Stimulated activated CD4-positive, alpha-beta T cell treated with anti-CD3 and anti-CD28 coated beads, Interleukin-4, amount 100 ng/mL, for 4 hours (primary cell): Measurements from ENCODE around the gene TH.
"Not testable (repeated sequence)": the region's sequence is repeated elsewhere in the genome, so short reads cannot be mapped to it uniquely, and the experiment has no call there.

Experiments
- DNase-seq, 2 experiments: peaks; one replicate each; pipeline ENCODE4 v3.0.0-alpha.2; 2020

TH gene

DNA sequence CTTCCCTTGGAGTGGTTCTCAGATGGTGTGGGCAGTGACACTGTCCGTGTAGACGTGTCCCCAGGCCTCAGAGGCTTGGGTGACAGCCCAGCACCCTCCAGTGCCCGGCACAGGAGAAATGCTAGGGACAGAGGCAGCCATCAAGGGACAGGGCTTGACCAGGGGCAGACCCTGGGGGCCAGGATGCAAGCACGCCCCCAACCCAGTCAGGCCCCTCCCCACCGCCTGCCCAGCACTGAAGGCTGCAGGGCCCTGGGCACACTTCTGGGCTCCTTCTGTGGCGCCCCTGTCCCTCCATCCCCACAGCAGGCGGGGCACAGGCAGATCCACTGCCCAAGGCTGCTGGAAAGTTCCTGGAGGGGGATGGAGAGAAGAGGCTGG, 43.5 kb downstream of the TH start:
- DNase-seq, result no peak

DNA sequence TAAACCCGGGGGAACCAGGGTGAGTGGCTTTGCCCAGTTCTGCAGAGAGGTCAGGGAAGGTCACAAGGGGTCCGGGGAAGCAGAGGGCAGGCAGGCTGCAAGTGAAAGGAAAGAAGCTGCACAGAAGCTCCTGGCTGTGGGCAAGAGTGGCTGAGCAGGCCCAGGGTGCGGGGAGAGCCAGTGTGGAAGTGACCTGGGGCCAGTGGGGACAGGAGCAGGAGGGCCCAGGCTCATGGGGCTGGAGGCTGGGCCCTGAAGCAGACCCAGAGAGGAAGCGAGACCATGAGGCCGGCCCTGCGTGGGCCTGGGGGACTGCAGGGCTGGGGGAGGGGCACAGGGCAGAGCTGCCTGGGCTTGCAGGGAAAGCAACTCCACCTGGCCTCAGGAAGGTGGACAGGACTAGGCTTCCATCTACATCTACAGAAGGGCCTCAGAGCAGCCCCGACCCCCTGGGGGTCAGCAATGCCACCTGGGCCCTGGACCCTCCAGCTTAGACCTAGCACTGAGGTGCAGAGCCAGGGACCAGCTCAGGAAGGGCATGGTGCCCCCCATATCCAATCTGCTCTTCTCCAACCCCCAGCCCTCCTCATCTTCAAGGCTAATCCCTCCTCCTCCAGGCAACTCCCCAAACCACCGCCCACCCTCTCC, 44.0 kb downstream of the TH start:
- DNase-seq, result no peak

DNA sequence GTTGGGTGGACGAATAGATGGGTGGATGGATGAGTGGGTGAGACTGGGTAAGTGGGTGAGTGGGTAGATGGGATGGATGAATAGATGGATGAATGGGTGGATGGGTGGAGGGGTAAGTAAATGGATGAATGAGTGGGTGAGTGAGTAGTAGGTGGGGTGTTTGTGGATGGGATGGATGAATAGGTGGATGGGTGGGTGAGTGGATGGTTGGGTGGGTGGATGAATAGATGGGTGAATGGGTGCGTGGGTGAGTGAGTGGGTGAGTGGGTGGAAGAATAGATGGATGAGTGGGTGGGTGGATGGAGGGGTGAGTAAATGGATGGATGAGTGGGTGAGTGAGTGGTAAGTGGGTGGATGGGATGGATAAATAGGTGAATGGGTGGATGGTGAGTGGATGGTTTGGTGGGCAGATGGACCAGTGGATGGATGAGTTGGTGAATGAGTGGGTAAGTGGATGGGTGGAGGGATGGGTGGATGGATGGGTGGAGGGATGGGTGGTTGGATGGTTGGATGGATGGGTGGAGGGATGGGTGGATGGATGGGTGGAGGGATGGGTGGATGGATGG, 45.0 kb downstream of the TH start:
- DNase-seq, result no peak

DNA sequence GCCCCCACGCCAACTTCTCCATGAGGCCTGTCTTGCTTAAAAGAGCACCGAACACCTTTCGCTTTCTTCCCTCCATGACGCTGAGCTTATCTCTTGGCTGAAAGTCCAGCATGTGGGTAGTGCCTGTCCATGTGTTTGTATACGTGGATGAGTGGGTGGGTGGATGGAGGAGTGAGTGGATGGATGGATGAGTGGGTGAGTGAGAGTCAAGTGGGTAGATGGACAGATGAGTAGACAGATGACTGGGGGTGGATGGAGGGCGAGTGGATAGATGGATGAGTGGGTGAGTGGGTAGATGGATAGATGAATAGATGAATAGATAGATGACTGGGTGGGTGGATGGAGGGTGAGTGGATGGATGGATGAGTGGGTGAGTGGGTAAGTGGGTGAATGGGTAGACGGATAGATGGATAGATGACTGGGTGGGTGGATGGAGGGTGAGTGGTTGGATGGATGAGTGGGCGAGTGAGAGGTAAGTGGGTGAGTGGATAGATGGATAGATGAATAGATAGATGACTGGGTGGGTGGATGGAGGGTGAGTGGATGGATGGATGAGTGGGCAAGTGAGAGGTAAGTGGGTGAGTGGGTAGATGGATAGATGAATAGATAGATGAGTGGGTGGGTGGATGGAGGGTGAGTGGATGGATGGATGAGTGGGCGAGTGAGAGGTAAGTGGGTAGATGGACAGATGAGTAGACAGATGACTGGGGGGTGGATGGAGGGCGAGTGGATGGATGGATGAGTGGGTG, 46.7 kb downstream of the TH start:
- DNase-seq, result not testable (repeated sequence)

DNA sequence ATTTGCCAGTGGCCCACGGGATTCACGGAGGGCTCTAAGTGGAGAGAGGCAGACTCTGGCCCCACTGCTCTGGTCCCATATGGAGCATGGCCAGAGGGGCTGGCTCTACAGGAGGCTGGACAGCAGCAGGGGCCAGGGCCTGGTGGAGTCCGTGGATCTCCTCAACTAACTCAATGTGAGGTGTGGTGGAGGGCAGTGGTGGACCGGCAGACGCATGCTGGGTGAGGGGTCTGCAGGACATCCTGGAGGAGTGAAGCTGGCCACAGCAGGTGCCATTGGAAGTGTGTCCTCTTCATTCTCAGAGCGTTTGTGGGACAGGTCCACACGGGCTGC, 48.0 kb downstream of the TH start:
- DNase-seq, result no peak

DNA sequence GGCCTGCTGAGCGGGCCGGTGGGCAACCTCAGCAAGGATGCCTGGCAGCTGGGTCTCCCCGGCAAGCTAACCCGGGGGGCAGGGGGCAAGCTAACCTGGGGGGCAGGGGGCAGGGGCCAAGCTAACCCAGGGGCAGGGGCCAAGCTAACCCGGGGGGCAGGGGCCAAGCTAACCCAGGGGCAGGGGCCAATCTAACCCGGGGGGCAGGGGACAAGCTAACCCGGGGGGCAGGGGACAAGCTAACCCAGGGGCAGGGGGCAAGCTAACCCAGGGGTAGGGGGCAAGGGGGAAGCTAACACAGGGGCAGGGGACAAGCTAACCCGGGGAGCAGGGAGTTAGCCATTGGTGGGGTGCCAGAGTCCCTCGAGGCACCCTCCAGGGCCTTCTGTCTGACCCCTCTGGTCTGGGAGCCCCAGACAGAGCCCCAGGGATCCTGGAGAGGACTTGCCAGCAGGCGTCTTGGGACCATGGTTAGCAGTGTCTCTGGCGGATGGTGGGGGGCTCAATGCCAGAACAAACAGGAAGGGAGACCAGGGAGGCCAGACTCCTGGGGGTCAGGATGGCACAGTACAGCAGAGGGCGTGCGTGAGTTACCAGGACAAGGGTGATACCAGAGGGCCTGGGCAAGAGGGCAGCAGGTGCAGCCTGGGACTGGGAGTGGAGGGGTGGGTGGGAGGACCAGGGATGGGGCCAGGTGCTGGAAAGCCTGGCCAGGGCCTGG, 48.5 kb downstream of the TH start:
- DNase-seq, result no peak

DNA sequence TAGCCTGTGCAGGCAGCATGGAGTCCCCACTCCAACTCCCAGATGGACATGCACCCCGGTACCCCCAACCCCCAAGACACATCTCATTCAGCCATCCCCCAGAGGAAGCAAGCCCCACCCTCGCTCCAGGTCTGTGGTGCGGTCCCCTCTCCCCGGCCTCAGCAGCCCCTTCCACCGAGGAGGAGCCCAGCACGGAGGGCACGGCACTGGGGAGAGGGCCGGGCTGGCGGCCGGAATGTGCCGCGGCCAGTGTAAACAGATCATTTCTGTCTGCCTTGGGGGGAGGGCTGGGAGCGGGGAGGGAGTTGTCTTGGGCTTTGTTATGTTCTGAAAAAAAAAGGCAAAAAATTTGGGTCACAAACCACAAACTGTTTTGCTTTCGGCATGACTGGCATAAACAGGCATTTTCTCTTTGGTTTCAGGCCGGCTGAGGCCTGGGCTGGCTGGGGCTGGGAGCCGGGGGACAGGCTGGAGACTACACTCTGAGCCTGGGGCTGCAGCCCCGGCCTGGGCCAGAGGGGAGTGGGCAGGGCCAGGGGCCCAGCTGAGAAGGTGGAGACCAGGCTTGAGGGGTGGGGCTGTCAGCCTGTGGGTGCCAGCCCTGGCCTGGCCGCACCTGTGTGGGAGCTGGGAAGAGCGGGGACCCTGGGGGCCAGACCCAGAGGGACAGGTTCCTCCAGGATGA, 49.3 kb downstream of the TH start:
- no peak for DNase-seq

DNA sequence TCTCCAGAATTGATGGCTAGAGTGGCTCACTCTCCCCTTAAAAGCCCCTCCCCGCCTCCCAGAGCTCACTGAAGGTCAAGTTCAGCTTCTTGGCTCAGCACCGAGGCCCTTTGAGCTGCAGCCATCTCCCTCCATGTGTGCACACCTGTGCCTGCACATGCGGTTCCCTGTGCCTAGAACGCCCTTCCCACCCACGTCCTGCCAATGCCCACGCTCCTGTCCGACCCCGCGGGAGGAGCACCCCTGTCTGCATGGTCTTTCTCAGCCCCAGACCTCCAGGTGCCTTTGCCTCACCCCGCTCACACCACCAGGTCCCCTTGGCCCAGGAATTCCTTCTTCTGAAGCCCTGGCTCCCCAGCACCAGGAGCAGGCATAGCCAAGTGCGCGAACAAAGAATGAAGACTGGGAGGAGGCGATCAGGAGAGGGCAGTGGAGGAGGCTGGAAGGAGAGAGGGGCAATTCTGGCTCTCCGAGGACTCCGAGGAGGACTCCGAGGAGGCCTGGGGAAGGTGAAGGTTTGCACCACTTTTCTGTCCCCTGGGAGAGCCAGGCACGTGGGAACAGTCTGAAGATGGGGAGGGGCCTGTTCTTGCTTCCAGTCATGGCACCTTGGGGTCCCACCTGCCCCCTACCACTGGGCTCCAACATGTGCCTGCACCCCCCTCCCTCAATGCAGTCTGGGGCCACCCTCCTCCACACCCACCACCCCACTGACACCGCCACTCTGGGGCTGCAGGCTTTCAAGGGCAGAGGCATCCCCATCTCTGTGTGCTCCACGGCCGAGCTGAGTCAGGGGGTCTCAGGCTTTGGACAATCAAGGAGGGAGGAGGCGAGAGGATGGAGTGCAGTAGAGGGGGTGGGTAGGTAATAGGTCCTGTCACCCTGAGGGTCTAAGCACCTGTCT, 50.1 kb downstream of the TH start:
- DNase-seq, result no peak

DNA sequence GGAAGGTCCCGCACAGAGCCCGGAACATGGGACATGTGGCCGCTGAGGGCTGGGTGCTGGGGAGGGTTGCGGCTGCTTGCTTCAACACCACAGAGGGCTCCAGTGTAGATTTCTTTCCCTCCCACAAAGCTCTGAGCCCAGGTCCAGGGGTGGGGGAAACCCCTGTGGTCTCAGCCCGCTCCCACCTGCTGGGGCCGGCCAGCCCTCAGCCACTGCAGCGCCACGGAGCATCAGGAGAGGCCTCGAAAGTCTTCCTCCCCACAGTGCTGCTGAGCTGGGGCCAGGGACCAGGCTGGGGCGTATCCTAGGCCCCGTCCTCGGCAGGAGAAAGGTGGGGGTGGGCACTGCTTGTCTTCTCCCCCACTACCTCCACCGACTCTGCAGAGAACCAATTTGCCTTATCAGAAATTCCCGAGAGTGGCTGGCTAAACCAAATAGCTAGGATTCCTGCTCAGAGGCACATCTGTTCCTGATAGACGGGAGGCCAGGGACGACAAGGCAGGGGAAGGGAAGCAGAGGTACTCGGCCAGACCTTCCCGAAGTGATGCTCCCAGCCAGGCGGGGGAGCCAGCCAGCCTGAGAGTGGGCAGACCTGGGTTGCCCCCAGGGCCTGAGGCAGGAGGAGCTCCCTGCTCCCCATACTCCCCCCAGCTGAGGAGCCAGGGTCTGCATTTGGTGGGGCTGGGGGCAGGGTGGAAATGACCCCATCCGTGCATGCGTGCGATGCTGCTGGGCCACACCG, 51.1 kb downstream of the TH start:
- DNase-seq, result no peak

DNA sequence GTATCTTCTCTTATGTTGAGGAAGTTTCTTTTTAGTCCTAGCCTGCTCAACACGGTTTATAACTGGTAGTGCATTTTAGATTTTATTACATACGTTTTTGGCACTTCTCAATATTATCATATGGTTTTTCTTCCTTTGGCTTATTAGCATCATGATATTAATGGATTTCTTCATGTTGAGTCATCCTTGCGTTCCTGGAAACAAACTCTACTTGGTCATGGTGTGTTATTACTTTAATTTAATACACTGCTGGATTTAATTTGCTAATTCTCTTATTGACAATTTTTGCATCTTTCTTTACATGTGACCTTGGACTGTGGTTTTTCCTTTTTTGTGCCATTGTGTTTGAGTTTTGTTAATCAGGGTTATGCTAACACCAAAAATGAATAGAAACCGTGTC, 52.9 kb downstream of the TH start:
- DNase-seq, result no peak

DNA sequence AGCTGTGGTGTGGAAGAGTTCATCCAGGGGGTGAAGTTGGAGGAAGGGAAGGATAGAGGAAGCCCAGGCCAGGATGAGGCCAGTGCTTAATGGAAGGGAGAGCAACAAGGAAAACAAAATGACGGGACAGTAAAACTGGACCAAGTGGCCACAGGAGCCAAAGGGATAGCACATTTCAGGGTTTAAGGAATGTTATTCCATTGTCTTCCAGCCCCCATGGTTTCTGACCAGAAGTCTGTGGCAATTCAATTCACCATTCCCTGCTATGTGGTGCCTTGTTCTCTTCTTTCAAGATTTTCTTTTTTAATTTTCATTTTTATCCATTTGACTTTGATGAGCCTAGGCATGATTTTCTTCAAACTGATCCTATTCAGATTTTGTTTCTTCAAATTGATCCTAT, 54.9 kb downstream of the TH start:
- no peak for DNase-seq

DNA sequence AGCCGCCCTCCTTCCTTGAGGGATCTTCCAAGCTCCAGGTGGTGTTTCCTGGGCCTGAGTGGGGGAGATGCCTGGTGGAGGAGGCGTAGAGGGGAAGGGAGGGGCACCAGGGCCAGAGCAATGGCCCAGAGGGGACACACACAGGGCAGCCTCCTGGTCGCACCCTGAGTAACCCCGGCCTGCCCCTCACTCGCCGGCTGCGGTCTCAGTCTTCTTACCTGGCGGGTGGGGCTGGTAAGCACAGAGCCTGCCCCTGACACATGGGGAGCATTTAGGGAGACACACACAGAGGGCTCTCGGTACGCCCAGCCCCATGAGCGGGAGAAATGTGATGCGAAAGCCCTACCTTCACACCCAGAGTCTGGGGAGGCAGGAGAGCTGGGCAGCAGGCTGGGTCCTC, 56.3 kb downstream of the TH start:
- DNase-seq, result no peak

DNA sequence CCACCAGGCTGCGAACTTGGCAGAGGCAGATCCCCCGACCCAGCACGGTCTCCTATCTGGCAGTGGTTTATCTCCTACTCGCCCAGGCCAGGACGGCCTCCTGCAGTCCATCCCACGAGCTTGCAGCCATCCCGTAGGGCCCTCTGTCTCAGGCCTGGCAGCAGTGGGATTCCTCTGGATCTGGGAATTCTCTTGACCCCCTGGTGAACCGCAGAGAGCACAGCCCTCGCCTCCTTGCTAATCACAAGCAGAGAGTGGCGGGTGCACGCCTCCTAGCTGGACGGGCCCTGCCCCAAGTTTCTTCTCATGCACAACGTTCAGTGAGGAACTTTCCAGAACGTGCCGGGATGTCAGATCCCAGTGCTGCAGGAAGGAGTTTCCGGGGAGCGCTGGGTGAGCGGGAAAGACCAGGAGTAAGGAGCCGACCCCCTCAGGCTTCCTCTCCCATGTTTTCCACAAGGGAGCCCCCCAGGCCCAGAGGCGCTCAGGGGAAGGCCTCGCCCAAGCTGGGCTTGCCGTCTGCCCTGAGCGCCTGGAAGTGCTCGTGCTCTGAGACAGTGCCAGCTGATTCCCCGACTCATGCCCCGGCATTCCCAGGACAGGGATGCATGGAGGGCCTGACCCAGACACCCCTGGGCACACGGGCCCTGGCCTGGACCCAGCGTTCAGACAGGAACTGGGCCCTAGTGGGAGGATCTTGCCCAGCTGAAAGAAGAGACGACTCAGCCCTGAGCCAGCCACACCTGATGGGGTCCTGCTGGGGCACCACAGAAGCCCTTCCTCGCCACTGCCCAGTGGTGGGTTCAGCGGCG, 57.0 kb downstream of the TH start:
- DNase-seq, result no peak
